ENCODE data around the gene PBX2.
"Not testable (repeated sequence)": the region's sequence is repeated elsewhere in the genome, so short reads cannot be mapped to it uniquely, and the experiment has no call there.

Gene PBX2

DNA sequence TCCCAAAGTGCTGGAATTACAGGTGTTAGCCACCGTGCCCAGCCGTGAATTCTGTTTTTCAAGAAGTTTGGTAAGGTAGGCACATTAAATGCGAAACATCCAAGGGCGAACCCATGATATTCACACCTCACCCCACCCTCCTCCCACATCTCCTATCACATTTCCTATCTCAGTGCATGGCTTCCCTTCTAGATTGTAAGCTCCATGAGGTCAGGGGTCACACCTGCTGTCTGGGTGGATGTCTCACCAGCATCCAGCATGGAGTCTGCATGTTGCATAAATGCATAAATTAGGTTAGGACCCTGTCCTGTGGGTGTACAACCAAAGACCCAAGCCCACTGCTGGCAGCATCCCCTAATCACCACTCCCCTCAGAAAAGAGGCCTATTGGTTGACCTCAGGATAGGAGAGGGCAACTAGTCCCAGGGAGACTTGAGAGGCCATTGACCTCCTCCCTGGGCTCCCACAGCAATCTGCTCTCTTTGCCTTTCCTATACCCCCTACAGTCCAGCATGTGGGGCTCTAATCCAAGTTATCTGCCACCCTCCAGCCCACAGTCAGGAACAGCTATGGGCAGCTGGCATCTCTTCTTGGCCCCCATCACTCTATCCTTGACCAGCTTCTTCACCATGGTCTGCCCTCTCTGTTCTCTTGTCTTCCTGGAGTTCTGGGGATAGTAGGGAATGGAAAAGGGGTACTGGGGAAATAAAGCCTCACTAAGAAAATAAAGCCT lies 42.4 kb downstream of the PBX2 start:
- Histone ChIP-seq H4K20me1 (ENCODE audit: control insufficient read depth, insufficient read depth, low read depth, low read length) (no peaks in the 10 kb centered on the region), H3K4me2 (ENCODE audit: low read length) (no peak overlapping the region)

DNA sequence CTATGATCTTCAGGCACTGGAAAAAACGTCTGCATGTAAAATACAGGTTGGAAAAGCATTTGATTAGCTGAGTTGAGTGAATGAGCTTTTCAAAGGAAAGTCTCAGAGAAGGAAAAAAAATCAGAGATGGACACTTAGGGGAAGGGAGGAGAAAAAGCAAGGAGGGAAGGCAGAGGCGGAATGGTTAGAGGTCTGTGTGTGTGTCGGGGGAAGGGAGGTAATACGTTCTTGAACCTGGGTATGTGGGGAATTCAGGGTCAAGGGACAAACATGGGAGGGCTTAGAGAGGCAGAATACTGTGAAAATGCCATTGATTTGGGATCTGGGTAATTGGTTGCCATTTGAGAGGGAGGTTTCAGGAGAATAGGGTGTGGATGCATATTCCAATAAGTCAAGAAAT lies 43.3 kb downstream of the PBX2 start:
- Histone ChIP-seq H4K20me1 (ENCODE audit: control insufficient read depth, insufficient read depth, low read depth, low read length) (no peaks in the 10 kb centered on the region), H3K9me3 (ENCODE audit: control insufficient read depth, insufficient read depth, low read length) (no peaks in the 10 kb centered on the region), H3K36me3 (ENCODE audit: control insufficient read depth, low read length) (no peaks in the 10 kb centered on the region), H3K4me1 (ENCODE audit: control insufficient read depth, low read length) (peaks cover 3% of the 10 kb centered on the region; the same call in 1 of the 2 replicates), H3K9me2 (replicated peaks; ENCODE audit: control insufficient read depth, low read length) (no peaks in the 10 kb centered on the region), H3K4me2 (ENCODE audit: low read length) (no peak overlapping the region), H3K79me2 (ENCODE audit: control insufficient read depth, low read length) (no peaks in the 10 kb centered on the region), H3K27ac (ENCODE audit: low read depth, low read length) (no peak overlapping the region), H3K4me3 (ENCODE audit: low read length) (no peak overlapping the region), H3F3A (ENCODE audit: control insufficient read depth, insufficient read depth) (peaks cover 3% of the 10 kb centered on the region; the same call in 1 of the 2 replicates), H3K27me3 (ENCODE audit: control insufficient read depth, low read length) (peaks cover 12% of the 10 kb centered on the region)
- TF ChIP-seq, protein P1, sequence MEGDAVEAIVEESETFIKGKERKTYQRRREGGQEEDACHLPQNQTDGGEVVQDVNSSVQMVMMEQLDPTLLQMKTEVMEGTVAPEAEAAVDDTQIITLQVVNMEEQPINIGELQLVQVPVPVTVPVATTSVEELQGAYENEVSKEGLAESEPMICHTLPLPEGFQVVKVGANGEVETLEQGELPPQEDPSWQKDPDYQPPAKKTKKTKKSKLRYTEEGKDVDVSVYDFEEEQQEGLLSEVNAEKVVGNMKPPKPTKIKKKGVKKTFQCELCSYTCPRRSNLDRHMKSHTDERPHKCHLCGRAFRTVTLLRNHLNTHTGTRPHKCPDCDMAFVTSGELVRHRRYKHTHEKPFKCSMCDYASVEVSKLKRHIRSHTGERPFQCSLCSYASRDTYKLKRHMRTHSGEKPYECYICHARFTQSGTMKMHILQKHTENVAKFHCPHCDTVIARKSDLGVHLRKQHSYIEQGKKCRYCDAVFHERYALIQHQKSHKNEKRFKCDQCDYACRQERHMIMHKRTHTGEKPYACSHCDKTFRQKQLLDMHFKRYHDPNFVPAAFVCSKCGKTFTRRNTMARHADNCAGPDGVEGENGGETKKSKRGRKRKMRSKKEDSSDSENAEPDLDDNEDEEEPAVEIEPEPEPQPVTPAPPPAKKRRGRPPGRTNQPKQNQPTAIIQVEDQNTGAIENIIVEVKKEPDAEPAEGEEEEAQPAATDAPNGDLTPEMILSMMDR (IDR thresholded peaks at IDR 0.05; ENCODE audit: low read depth, low read length, poor library complexity, severe bottlenecking): no peak
- TF ChIP-seq EZH2phosphoT487 (IDR thresholded peaks at IDR 0.05; ENCODE audit: borderline replicate concordance, low read length): no peak

More for the DNA sequence above, 42.4 kb downstream of the PBX2 start:
- no peak overlapping the region for H3K4me3 ChIP-seq (ENCODE audit: low read length)
- peaks cover 5% of the 10 kb centered on the region; the same call in 1 of the 2 replicates for H3F3A ChIP-seq (ENCODE audit: control insufficient read depth, insufficient read depth)
- H3K27ac ChIP-seq (ENCODE audit: low read depth, low read length): no peak overlapping the region
- no peaks in the 10 kb centered on the region for H3K9me3 ChIP-seq (ENCODE audit: control insufficient read depth, insufficient read depth, low read length)
- peaks cover 10% of the 10 kb centered on the region for H3K4me1 ChIP-seq (ENCODE audit: control insufficient read depth, low read length)
- H3K36me3 ChIP-seq (ENCODE audit: control insufficient read depth, low read length): no peaks in the 10 kb centered on the region
- H3K79me2 ChIP-seq (ENCODE audit: control insufficient read depth, low read length): no peaks in the 10 kb centered on the region
- H3K9me2 ChIP-seq (replicated peaks; ENCODE audit: control insufficient read depth, low read length): no peaks in the 10 kb centered on the region
- H3K27me3 ChIP-seq (ENCODE audit: control insufficient read depth, low read length): peaks cover 12% of the 10 kb centered on the region
- TF ChIP-seq EZH2phosphoT487 (IDR thresholded peaks at IDR 0.05; ENCODE audit: borderline replicate concordance, low read length): no peak
- TF ChIP-seq, protein P1 (IDR thresholded peaks at IDR 0.05; ENCODE audit: low read depth, low read length, poor library complexity, severe bottlenecking): no peak

DNA sequence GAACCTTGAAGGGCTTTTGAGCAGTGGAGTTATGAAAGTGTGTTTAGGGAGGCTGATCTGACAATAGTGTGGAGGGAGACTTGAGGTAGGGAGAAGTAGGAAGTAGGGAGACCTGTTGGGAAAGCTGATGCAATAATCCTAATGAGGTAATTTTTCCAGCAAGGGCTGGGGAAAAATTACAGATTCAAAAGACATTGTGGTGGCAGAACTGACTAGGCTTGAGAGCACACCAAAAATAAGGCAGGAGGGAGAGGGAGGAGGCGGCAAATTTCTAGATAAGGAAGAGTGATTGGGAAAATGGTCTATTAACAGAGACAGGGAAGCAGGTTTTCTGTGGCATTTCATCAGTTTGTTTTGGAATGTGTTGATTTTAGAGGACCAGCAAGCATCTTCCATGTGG lies 43.7 kb downstream of the PBX2 start:
- Histone ChIP-seq H4K20me1 (ENCODE audit: control insufficient read depth, insufficient read depth, low read depth, low read length) (no peaks in the 10 kb centered on the region), H3K79me2 (ENCODE audit: control insufficient read depth, low read length) (no peaks in the 10 kb centered on the region), H3K4me2 (ENCODE audit: low read length) (no peak overlapping the region), H3K9me2 (replicated peaks; ENCODE audit: control insufficient read depth, low read length) (no peaks in the 10 kb centered on the region), H3K36me3 (ENCODE audit: control insufficient read depth, low read length) (no peaks in the 10 kb centered on the region), H3K4me1 (ENCODE audit: control insufficient read depth, low read length) (peaks cover under 1% of the 10 kb centered on the region; the same call in 1 of the 2 replicates), H3F3A (ENCODE audit: control insufficient read depth, insufficient read depth) (peaks cover 3% of the 10 kb centered on the region; the same call in 1 of the 2 replicates), H3K4me3 (ENCODE audit: low read length) (no peak overlapping the region), H3K9me3 (ENCODE audit: control insufficient read depth, insufficient read depth, low read length) (no peaks in the 10 kb centered on the region), H3K27me3 (ENCODE audit: control insufficient read depth, low read length) (peaks cover 12% of the 10 kb centered on the region), H3K27ac (ENCODE audit: low read depth, low read length) (no peak overlapping the region)
- TF ChIP-seq, protein P1 (IDR thresholded peaks at IDR 0.05; ENCODE audit: low read depth, low read length, poor library complexity, severe bottlenecking): no peak
- TF ChIP-seq EZH2phosphoT487 (IDR thresholded peaks at IDR 0.05; ENCODE audit: borderline replicate concordance, low read length): no peak

DNA sequence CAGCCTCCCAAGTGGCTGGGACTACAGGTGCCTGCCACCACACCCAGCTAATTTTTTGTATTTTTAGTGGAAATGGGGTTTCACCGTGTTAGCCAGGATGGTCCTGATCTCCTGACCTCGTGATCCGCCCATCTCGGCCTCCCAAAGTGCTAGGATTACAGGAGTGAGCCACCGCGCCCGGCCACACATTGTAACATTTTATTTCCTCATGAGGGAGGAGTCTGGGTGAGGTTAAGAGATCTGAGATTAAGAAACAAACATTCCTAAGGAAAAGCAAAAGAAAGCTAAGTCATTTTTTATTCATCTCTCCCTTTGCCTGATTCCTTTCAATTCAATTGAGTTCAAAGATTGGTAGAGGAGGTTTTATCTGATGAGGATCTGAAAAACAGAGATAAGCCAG lies 45.8 kb downstream of the PBX2 start:
- H3K4me3 ChIP-seq (ENCODE audit: low read length); H3K79me2 ChIP-seq (ENCODE audit: control insufficient read depth, low read length); H3K9me3 ChIP-seq (ENCODE audit: control insufficient read depth, insufficient read depth, low read length); H3K27ac ChIP-seq (ENCODE audit: low read depth, low read length); H3K9me2 ChIP-seq (replicated peaks; ENCODE audit: control insufficient read depth, low read length); H4K20me1 ChIP-seq (ENCODE audit: control insufficient read depth, insufficient read depth, low read depth, low read length); H3K4me2 ChIP-seq (ENCODE audit: low read length); H3K4me1 ChIP-seq (ENCODE audit: control insufficient read depth, low read length); H3K36me3 ChIP-seq (ENCODE audit: control insufficient read depth, low read length); H3F3A ChIP-seq (ENCODE audit: control insufficient read depth, insufficient read depth): not testable (repeated sequence)
- H3K27me3 ChIP-seq (ENCODE audit: control insufficient read depth, low read length): peaks cover 12% of the 10 kb centered on the region

All from DOHH2 (cell line).